IgD-negative memory B cell (primary cell): Measurements from ENCODE around the gene TEX51. TPM values are rescaled to one million over a fixed set of nuclear protein-coding genes. Genes with fewer than 3 reads are reported as not detected.

Experiments used
- H3K27ac Mint-ChIP-seq, 3 donors: one replicate each; pipeline ENCODE4 v1.8.0; 2020 to 2022; ENCODE audit warnings: mild to moderate bottlenecking in 3 of 3, mixed read lengths in 3 of 3, moderate library complexity in 1 of 3
- H3K27me3 Mint-ChIP-seq: one replicate; pipeline ENCODE4 v1.8.0; 2021; ENCODE audit warnings: mixed read lengths
- H3K36me3 Mint-ChIP-seq: one replicate; pipeline ENCODE4 v1.8.0; 2020; ENCODE audit warnings: mild to moderate bottlenecking, mixed read lengths
- H3K4me1 Mint-ChIP-seq, 3 donors: one replicate each; pipeline ENCODE4 v1.8.0; 2020 to 2022; ENCODE audit warnings: mixed read lengths in 3 of 3, mild to moderate bottlenecking in 1 of 3
- H3K4me3 Mint-ChIP-seq, 4 donors: one replicate each; pipeline ENCODE4 v1.8.0; 2020 to 2022; ENCODE audit warnings: mild to moderate bottlenecking in 4 of 4, mixed read lengths in 4 of 4, moderate library complexity in 3 of 4
- H3K9me3 Mint-ChIP-seq, 3 donors: one replicate each; pipeline ENCODE4 v1.8.0; 2020 to 2021; ENCODE audit warnings: mixed read lengths in 3 of 3, mild to moderate bottlenecking in 1 of 3
- polyA plus RNA-seq: library from polyadenylated mRNA; unstranded; fragments of 300-500 nt; fragmentation: Illumina TruSeq; gene quantifications from one replicate; pipeline ENCODE4 v1.2.3, GENCODE V29; 2021

Gene TEX51
- polyA plus RNA-seq, 1 donor from 2014 or later, result not detected

DNA sequence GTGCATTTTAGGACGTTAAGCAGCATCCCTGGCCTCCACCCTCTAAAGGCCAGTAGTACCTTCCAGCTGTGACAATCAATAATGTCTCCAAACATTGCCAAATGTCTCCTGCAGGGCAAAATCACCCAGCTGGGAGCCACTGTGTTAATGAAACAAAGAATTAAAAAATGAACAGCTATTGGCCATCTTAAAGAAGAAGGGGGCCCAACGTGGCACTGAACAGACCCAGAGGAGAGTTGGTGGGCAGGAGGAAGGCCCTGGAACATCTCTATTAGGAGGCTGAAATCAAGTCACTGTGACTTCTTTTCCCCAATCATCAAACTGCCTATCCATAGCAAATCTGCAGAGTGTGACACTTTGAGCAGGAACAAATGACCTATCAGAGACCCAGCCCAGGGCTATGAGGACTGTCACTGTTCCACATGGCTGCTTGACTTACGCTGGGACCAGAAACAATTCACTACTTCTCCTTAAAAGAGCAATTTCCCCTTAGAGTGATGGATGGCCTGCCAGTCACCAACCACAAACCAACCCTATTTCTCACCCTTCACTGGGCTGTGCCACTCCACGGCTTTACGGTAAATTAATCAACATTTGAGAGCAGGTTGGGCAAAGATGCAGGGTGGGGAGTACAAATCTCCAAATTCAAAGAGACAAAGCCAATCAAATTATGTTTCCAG, 35.2 kb upstream of the TEX51 start:
- H3K27ac Mint-ChIP-seq, result no peak overlapping the region
- H3K27me3 Mint-ChIP-seq, result peaks cover 12% of the 10 kb centered on the region
- H3K36me3 Mint-ChIP-seq, result no peaks in the 10 kb centered on the region
- H3K4me3 Mint-ChIP-seq, result no peak overlapping the region
- H3K4me1 Mint-ChIP-seq, result no peaks in the 10 kb centered on the region
- H3K9me3 Mint-ChIP-seq, result peaks cover 4 to 18% (median 7%) of the 10 kb centered on the region in 3 donors

DNA sequence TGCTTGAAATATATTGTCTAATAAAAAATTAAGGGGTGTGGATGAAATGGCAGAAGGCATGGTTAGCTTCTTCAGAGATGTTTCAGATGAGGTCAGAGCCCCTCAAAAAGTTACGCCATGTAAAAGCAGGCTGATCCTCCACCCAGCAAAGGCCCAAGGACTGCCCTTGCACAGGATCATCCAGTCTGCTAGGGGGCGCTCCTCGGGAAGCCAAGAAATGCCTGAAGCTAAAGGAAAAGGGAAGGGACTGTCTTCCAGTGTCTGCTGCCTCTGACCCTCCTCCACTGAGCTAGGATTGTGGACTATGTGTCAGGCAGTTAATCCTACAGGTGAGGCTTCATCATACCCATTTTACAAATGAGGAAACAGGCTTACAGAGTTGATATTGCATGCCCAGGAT, 33.8 kb upstream of the TEX51 start:
- H3K27me3 Mint-ChIP-seq, result peaks cover 6% of the 10 kb centered on the region
- H3K4me1 Mint-ChIP-seq, result no peaks in the 10 kb centered on the region
- no peaks in the 10 kb centered on the region for H3K36me3 Mint-ChIP-seq
- H3K4me3 Mint-ChIP-seq, result no peak overlapping the region
- H3K9me3 Mint-ChIP-seq, result peaks cover 4 to 18% (median 7%) of the 10 kb centered on the region in 3 donors
- H3K27ac Mint-ChIP-seq, result no peak overlapping the region

DNA sequence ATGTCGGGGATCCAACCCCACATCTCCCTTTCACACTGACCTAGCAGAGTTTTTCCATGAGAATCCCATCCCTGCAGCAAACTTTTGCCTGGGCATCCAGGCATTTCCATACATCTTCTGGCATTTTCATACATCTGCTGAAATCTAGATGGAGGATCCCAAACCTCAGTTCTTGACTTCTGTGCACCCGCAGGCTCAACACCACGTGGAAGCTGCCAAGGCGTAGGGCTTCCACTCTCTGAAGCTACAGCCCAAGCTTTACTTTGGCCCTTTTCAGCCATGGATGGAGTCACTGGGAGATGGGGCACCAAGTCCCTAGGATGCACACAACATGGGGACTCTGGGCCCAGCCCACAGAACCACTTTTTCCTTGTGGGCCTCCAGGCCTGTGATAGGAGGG, 32.2 kb upstream of the TEX51 start:
- Mint-ChIP-seq H3K27me3 (peaks cover 4% of the 10 kb centered on the region), H3K9me3 (peaks cover 4 to 18% (median 7%) of the 10 kb centered on the region in 3 donors), H3K4me1 (no peaks in the 10 kb centered on the region), H3K4me3 (no peak overlapping the region), H3K27ac (no peak overlapping the region), H3K36me3 (no peaks in the 10 kb centered on the region)

DNA sequence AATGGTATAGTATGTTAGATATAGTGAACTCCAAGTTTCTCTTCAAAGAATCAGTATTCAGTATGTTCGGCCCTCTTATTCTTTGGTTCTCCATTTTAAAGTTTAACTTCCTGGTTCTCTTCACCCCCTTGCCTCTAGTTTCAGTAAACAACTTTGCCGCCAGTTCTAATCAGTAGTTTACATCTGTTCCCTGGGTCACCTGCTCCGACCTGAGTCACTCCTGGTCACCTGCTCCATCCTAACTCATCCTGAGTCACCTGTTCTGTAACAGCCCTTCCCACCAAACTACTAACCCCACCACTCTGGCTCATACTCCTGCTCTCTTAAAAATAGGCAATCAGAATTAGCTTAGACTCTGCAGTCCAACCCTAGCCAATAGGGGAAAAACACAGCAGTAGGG, 23.7 kb upstream of the TEX51 start:
- Mint-ChIP-seq H3K9me3 (peaks cover 4 to 26% (median 16%) of the 10 kb centered on the region in 3 donors), H3K27ac (no peak overlapping the region), H3K36me3 (no peaks in the 10 kb centered on the region), H3K4me3 (no peak overlapping the region), H3K27me3 (no peaks in the 10 kb centered on the region), H3K4me1 (no peaks in the 10 kb centered on the region)

DNA sequence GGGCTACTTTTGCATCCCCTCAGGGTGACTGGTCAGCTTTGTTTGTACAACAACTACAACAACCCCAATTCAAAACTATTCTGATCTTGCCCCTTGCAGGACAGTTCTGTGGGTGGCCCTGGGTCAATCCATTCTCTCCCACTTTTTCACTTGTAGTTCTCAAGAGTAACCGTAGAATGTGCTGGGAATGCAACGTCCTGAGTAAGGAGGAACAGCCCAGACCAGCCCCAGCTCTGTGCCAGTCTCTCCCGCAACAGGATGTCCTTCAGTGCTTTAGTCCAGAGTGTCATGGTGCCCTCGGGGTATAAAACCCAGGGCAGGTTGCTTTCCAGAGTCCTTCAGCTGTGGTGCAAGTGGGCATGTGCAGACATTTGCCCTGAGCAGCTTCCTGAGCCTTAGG, 22.1 kb upstream of the TEX51 start:
- Mint-ChIP-seq H3K27ac (no peak overlapping the region), H3K4me3 (peak overlapping the region in 1 of 4 donors; percentile 24), H3K9me3 (peaks cover 4 to 26% (median 16%) of the 10 kb centered on the region in 3 donors)

DNA sequence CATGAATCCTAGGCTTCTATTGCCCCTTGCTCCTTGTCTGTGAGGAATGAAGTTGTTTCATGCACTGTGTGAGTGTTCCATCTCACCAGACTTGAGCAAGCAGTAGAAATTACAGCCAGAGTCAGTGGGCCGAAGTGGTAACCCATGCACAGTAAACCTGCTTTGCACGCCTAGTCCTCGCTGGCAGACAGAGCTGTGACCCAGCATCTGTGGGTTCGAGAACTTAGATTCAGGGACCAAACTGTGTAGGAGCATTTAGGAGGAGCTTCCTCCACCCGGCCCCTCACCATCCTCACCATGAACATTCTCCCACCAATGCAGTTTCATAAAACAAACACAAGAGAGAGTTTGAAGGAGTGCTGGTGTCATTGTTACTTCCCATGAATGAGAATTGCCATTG, 21.6 kb upstream of the TEX51 start:
- Mint-ChIP-seq H3K27ac (no peak overlapping the region), H3K27me3 (no peaks in the 10 kb centered on the region), H3K4me1 (no peaks in the 10 kb centered on the region), H3K9me3 (peaks cover 4 to 26% (median 16%) of the 10 kb centered on the region in 3 donors), H3K36me3 (no peaks in the 10 kb centered on the region), H3K4me3 (peak overlapping the region in 1 of 4 donors; percentile 24)

More for the DNA sequence above, 22.1 kb upstream of the TEX51 start:
- no peaks in the 10 kb centered on the region for H3K4me1 Mint-ChIP-seq
- no peaks in the 10 kb centered on the region for H3K27me3 Mint-ChIP-seq
- no peaks in the 10 kb centered on the region for H3K36me3 Mint-ChIP-seq

DNA sequence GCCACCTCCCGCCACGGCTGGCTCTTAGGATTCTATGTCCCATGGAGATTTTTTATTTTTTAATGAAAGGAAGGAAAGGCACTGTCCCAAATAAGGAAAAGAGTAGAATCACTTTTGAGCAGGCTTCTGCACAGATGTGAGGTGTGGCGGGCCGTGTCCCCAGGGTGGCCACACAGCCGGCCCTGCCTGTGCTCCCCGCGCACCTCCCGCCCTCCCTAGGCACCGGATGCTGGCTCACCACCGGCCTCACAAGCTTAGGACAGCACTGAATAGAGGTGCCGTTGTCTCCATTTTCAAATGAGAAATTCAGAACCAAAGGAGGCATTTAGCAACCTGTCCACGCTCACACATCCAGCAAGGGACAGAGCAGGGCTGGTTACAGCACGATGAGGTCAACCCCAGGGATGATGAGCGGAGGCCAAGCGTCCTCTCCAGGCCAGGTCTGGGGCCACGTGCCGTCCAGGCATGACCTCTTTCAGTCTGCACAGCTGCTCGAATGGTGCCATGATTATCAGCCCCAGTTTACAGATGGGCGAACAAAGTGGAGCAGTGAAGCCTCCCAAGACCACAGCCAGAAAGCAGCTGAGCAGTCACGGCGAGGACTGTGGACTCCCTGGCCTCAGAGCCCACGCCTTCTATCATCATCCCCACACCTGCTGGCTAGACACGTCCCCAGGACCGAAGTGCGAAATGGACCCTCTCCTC, 20.7 kb upstream of the TEX51 start:
- Mint-ChIP-seq H3K27me3 (no peaks in the 10 kb centered on the region), H3K4me3 (no peak overlapping the region), H3K27ac (no peak overlapping the region), H3K4me1 (no peaks in the 10 kb centered on the region), H3K9me3 (peaks cover 4 to 26% (median 16%) of the 10 kb centered on the region in 3 donors), H3K36me3 (no peaks in the 10 kb centered on the region)

DNA sequence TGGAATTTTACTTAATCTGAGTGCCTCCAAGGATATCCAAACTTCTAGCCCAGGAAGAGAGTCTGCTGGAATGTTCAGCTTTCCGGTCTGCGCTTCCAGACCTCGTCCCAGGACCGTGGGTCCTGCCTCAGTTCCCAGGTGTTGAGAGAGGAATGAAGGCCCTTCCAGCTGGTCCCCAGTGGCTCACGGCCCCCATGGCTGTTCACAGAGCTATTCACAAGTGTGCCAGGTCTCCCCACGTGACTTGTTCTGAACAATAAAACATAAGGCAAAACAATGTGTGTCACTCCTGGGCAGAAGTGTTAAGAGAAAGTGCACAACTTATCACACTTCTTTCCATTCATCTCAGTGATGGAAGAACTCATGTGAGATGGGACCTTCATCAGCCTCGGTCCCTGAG, 20.1 kb upstream of the TEX51 start:
- no peaks in the 10 kb centered on the region for H3K4me1 Mint-ChIP-seq
- H3K4me3 Mint-ChIP-seq, result no peak overlapping the region
- peaks cover 4 to 21% (median 10%) of the 10 kb centered on the region in 3 donors for H3K9me3 Mint-ChIP-seq
- H3K27me3 Mint-ChIP-seq, result no peaks in the 10 kb centered on the region
- no peaks in the 10 kb centered on the region for H3K36me3 Mint-ChIP-seq
- no peak overlapping the region for H3K27ac Mint-ChIP-seq

DNA sequence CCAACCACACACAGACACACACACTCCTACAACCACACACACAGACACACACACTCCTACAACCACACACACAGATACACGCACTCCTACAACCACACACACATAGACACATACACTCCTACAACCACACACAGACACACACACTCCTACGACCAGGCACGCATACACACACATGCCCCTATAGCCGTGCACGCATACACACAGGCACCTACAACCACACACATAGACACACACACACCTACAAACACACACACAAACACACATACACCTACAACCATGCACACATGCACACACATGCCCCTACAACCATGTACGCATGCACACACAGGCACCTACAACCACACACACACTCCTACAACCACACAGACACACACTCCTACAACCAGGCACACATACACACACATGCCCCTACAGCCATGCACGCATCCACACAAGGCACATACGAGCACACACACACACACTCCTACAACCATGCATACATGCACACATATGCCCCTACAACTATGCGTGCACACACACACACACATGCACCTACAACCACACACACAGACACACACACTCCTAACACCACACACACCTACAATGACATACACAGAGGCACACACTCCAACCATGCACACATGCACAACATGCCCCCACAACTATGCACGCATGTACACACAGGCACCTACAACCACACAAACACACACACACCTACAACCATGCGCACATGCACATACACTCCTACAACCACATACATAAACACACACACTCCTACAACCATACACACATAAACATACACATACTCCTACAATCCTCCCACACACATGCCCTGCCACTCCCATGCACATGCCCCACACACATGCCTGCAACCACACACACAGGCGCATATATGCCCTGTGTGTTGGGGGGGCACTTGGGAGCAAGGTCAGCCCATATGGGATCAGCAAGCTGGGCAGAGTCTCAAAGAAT, 19.1 kb upstream of the TEX51 start:
- no peaks in the 10 kb centered on the region for H3K27me3 Mint-ChIP-seq
- H3K4me1 Mint-ChIP-seq, result no peaks in the 10 kb centered on the region
- H3K4me3 Mint-ChIP-seq, result no peak overlapping the region
- no peak overlapping the region for H3K27ac Mint-ChIP-seq
- H3K36me3 Mint-ChIP-seq, result no peaks in the 10 kb centered on the region
- H3K9me3 Mint-ChIP-seq, result peaks cover 4 to 14% (median 8%) of the 10 kb centered on the region in 3 donors

DNA sequence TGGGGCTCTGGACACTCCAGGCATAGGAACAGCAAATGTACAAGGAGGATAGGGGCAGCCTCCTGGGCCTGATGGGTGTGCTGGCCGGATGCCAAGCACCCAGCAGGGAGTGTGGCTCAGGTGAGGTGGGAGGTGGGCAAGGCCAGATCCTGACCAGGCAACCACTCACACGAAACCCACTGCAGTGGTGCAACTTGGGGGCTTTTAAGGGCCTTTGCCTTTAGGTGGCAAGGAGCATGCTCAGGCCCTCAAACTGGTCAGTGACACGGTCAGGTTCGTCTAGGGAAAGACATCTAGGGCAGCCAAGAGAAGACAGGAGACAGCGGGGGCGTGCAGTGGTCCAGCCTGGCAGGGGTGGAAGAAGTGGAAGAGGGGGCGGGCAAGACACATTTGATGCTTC, 18.4 kb upstream of the TEX51 start:
- H3K27ac Mint-ChIP-seq, result no peak overlapping the region
- H3K9me3 Mint-ChIP-seq, result peaks cover 0 to 7% (median 5%) of the 10 kb centered on the region in 3 donors
- H3K36me3 Mint-ChIP-seq, result no peaks in the 10 kb centered on the region

DNA sequence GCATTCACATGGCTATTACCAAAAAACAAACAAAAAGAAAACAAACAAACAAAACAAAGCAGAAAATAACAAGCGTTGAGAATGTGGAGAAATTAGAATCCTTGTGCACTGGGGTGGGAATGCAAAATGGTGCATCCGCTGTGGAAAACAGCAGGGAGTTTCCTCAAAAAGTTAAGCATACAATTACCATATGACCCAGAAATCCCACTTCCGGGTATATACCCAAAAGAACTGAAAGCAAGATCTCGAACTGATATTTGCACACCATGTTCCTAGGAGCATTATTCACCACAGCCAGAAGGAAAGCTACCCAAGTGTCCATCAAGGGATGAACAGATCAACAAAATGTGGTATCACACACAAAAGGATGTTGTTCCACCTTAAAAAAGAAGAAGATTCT, 17.9 kb upstream of the TEX51 start:
- no peaks in the 10 kb centered on the region for H3K36me3 Mint-ChIP-seq
- peaks cover 0 to 2% (median under 1%) of the 10 kb centered on the region in 3 donors for H3K9me3 Mint-ChIP-seq
- peaks cover under 1% of the 10 kb centered on the region for H3K27me3 Mint-ChIP-seq

More for the DNA sequence above, 18.4 kb upstream of the TEX51 start:
- no peaks in the 10 kb centered on the region for H3K27me3 Mint-ChIP-seq
- H3K4me3 Mint-ChIP-seq, result no peak overlapping the region
- H3K4me1 Mint-ChIP-seq, result no peaks in the 10 kb centered on the region

DNA sequence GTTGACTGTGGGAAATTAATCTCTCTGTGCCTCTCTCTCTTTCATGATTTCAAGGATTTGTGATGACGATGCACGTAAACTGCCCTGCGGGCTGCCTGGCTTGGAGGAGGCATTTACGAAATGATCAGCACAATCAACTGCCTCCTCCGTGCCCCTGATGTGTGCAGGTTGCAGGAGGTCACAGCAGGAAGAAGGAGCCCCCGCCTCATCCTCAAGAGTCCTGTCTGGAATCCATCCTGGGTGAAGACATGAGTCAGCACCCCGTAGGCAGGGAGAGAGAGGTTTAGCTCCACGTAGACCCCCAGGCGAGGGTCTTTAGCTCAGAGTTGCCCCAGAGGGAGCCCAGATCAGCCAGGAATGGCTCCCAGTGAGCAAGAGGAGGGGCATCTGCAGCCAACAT, 17.1 kb upstream of the TEX51 start:
- no peak overlapping the region for H3K4me3 Mint-ChIP-seq
- H3K36me3 Mint-ChIP-seq, result no peaks in the 10 kb centered on the region
- H3K9me3 Mint-ChIP-seq, result no peaks in the 10 kb centered on the region
- peaks cover 0 to 2% (median 0%) of the 10 kb centered on the region in 3 donors for H3K4me1 Mint-ChIP-seq
- H3K27me3 Mint-ChIP-seq, result peaks cover 6% of the 10 kb centered on the region
- no peak overlapping the region for H3K27ac Mint-ChIP-seq

More for the DNA sequence above, 17.9 kb upstream of the TEX51 start:
- H3K4me1 Mint-ChIP-seq, result no peaks in the 10 kb centered on the region
- no peak overlapping the region for H3K27ac Mint-ChIP-seq
- no peak overlapping the region for H3K4me3 Mint-ChIP-seq

DNA sequence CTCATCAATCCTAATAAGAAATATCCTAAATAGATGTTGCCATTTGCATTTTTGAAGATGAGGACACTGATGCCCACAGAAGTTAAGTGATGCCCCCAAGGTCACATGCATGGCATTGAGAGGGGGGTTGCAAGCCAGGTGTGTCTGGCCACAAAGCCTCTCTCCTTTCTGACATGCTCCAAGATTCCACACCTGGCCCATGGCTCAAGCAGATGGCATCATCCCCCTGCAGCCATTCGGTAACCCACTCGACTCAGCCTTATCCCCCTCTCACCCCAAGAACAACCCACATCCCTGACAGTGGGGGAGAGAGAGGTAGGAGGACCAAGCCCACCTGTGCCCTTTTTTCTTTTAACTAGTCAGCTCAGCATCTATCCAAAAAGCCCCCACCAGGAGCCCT, 16.5 kb upstream of the TEX51 start:
- no peaks in the 10 kb centered on the region for H3K9me3 Mint-ChIP-seq
- peaks cover 12% of the 10 kb centered on the region for H3K27me3 Mint-ChIP-seq
- H3K4me1 Mint-ChIP-seq, result peaks cover 0 to 2% (median 2%) of the 10 kb centered on the region in 3 donors
- H3K27ac Mint-ChIP-seq, result no peak overlapping the region
- H3K36me3 Mint-ChIP-seq, result no peaks in the 10 kb centered on the region
- H3K4me3 Mint-ChIP-seq, result no peak overlapping the region

DNA sequence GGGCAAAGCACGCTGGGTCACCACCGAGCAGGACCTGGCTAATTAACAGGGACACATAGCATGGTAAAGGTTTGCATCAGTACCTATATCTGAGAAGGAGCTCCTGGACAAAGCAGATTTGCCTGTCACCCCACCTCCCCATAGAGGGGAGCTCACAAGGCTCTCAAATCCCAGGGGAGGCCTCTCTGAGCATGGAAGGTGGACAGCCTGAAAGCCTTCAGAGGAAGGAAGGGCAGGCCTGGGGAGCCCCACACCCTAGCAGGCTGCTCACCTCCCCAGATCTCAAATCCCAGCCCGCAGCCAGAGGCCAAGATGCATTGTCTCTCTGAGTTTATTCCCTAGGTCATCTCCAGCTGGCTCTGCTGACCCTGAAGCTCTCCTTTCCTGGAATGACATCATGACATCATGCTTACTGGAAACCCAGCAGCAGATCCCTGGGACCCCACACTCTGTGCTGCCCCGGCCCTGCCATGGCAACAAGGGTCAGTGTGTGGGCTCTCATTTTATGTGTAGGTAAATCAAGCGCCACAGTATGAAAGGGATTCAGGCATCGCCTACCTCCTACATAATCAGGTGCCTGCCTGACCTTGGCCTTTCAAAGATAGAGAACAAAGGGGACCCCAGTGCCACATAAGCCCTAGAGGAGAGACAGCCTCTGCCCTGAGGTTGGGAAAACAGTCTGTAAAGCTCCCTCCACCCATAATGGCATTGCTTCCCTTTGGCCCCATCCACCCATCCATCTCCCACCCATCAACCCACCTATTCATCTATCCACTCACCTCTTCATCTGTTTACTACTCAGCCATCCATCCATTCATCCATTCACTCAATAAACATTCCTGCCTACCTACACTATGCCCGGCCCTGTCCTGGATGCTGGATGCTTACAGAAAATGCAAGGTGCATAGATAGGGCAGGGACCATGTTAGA, 15.7 kb upstream of the TEX51 start:
- H3K27me3 Mint-ChIP-seq, result peaks cover 13% of the 10 kb centered on the region
- no peak overlapping the region for H3K4me3 Mint-ChIP-seq
- peaks cover 0 to 3% (median 2%) of the 10 kb centered on the region in 3 donors for H3K4me1 Mint-ChIP-seq
- no peak overlapping the region for H3K27ac Mint-ChIP-seq
- no peaks in the 10 kb centered on the region for H3K36me3 Mint-ChIP-seq
- H3K9me3 Mint-ChIP-seq, result no peaks in the 10 kb centered on the region
